GM12875 (cell line): Measurements from ENCODE around the gene SHISA9.

Source experiments
- H3K4me3 ChIP-seq: one replicate; pipeline ENCODE4 v1.5.1; 2011; ENCODE audit warnings: low read depth, low read length, control low read depth
- TF ChIP-seq, protein P1 (sequence below): IDR thresholded peaks from 2 replicates; pipeline ENCODE4 v1.5.1; 2011; ENCODE audit warnings: low read depth, mild to moderate bottlenecking, control low read depth, inconsistent platforms, low read length, moderate library complexity, borderline replicate concordance; ENCODE audit not compliant: insufficient read depth

Gene SHISA9

GRCh38 chr16:12971241-12971640, 69.8 kb downstream of the SHISA9 start:
- no peak overlapping the region for H3K4me3 ChIP-seq
- TF ChIP-seq, protein P1, sequence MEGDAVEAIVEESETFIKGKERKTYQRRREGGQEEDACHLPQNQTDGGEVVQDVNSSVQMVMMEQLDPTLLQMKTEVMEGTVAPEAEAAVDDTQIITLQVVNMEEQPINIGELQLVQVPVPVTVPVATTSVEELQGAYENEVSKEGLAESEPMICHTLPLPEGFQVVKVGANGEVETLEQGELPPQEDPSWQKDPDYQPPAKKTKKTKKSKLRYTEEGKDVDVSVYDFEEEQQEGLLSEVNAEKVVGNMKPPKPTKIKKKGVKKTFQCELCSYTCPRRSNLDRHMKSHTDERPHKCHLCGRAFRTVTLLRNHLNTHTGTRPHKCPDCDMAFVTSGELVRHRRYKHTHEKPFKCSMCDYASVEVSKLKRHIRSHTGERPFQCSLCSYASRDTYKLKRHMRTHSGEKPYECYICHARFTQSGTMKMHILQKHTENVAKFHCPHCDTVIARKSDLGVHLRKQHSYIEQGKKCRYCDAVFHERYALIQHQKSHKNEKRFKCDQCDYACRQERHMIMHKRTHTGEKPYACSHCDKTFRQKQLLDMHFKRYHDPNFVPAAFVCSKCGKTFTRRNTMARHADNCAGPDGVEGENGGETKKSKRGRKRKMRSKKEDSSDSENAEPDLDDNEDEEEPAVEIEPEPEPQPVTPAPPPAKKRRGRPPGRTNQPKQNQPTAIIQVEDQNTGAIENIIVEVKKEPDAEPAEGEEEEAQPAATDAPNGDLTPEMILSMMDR: no peak

GRCh38 chr16:12972246-12972645, 70.8 kb downstream of the SHISA9 start:
- TF ChIP-seq, protein P1: no peak
- no peak overlapping the region for H3K4me3 ChIP-seq

DNA sequence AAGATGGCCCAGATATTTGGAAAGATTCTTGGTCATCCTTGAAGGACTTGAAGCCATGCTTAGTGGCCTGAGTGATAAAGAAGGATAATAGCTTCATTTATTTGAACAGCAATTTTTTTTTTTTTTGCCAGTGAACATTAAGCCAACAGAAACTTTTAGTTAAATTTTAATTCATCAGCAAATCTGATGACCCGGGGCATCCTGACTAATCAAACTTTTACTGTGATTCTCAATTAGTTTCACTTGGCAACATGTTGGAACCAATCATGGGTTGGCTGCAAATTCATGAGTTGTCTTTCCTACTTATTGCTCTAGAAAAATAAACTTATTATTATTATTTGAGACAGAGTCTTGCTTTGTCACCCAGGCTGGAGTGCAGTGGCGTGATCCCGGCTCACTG, 74.4 kb downstream of the SHISA9 start:
- TF ChIP-seq, protein P1: no peak
- no peak overlapping the region for H3K4me3 ChIP-seq

GRCh38 chr16:12976496-12976895, 75.1 kb downstream of the SHISA9 start:
- TF ChIP-seq, protein P1: no peak

GRCh38 chr16:12976936-12977335, 75.5 kb downstream of the SHISA9 start:
- TF ChIP-seq, protein P1: no peak
- no peak overlapping the region for H3K4me3 ChIP-seq

More at GRCh38 chr16:12976496-12976895, 75.1 kb downstream of the SHISA9 start:
- no peak overlapping the region for H3K4me3 ChIP-seq

DNA sequence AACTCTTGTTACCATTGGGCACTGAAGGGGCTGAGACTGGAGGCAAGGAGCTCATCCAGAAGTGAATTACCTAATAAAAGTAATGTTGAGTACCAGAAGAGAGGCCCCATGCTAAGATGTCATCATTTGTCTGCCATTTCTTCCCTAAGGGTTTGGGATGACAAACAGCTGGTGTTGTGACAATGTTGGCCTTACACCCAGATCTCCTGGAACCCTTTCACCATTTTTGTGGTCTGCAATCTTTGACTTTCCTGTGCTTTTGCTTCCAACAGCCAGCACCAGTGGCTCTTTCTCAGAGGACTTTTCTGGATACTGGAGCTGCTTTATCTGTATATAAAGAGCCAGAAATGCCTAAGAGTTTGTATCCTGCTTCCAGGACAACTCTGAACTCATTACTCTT, 84.1 kb downstream of the SHISA9 start:
- TF ChIP-seq, protein P1: no peak
- H3K4me3 ChIP-seq: no peak overlapping the region

DNA sequence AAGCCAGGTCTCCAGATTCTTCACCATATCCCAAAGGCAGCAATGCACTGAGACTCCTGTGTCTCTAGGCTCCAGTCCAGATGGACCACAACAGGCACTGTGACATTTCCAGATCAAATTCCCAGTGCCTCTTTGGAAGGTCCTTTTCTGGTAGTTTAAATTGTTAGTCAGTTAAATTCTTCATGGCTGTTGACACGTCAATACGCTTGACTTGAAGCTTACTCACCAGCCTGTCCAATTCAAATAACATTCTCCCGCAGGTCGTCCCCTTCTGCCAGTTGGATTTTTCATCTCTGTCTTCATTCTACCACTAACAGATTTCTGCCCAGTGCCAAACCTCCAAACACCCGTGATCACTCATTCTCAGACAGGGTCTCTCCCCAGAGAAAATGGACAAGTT, 86.7 kb downstream of the SHISA9 start:
- no peak overlapping the region for H3K4me3 ChIP-seq
- TF ChIP-seq, protein P1: no peak
